Coronary artery (tissue), 2 donors: Measurements from ENCODE around the gene CD200R1L.

Source experiments
- DNase-seq: peaks from one replicate; pipeline ENCODE4 v3.0.0-alpha.2; 2017; ENCODE audit warnings: low spot score
- H3K27ac ChIP-seq, 2 donors: fragments of 200-600 bp; sonication (generic); one replicate each; pipeline ENCODE4 v1.5.1; 2016 to 2019
- H3K4me3 ChIP-seq: fragments of 200-600 bp; sonication (generic); 2 replicates; pipeline ENCODE4 v1.5.1; 2016; ENCODE audit warnings: mild to moderate bottlenecking, moderate library complexity
- TF ChIP-seq, protein P1 (sequence below): fragments of 200-600 bp; sonication (generic); IDR thresholded peaks from one replicate; pipeline ENCODE4 v1.5.1; 2019; ENCODE audit warnings: antibody characterized with exemption

The CD200R1L gene

DNA sequence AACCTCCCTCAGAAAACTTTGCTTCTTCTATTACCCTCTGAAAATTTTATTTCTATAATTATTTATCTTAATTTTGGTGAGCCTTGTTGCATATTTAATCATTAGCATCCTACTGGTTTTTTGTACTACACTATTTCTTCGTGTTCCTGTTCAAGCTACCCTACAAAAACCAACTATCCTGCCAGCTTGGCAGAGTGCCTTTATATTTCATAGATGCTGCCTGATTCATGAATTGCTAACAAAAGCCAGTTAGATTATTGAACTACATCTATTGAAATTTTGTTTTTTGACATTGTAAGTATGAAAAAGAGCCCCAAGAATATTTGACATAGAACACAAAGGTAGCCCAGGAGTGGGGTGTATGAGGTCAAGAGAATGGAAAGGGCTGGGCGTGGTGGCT lies 78.9 kb downstream of the CD200R1L start:
- no peak for DNase-seq
- Histone ChIP-seq H3K4me3 (no peak overlapping the region), H3K27ac (no peak overlapping the region)
- TF ChIP-seq, protein P1, sequence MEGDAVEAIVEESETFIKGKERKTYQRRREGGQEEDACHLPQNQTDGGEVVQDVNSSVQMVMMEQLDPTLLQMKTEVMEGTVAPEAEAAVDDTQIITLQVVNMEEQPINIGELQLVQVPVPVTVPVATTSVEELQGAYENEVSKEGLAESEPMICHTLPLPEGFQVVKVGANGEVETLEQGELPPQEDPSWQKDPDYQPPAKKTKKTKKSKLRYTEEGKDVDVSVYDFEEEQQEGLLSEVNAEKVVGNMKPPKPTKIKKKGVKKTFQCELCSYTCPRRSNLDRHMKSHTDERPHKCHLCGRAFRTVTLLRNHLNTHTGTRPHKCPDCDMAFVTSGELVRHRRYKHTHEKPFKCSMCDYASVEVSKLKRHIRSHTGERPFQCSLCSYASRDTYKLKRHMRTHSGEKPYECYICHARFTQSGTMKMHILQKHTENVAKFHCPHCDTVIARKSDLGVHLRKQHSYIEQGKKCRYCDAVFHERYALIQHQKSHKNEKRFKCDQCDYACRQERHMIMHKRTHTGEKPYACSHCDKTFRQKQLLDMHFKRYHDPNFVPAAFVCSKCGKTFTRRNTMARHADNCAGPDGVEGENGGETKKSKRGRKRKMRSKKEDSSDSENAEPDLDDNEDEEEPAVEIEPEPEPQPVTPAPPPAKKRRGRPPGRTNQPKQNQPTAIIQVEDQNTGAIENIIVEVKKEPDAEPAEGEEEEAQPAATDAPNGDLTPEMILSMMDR = no peak

DNA sequence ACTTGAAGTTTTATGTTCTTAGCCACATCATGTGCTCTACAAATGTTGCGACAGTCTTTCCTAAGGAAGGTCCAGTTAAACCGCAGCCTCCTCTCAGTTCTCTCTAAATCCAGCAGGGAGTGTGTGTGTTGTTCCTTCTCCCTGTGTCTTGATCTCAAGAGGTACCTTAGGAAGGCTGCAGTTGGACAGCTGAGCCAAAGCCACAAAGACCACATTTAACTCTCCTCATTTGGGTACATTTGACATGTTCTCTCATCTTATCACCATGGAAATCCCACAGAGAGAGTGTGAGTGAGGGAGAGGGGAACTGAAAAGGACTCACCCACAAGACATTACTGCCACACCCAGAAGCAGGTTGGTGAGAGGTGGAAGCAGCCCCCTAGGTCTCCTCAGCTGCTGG lies 79.5 kb downstream of the CD200R1L start:
- no peak for DNase-seq
- TF ChIP-seq, protein P1 = no peak
- H3K4me3 ChIP-seq = no peak overlapping the region
- no peak overlapping the region for H3K27ac ChIP-seq
